GM21381 (cell line): ENCODE results near the gene TMEM59L.
A peak's percentile ranks its signal among the peaks of the same experiment; 100 is the strongest.
"Not testable (repeated sequence)": the region's sequence is repeated elsewhere in the genome, so short reads cannot be mapped to it uniquely, and the experiment has no call there.

Source experiments
- ATAC-seq: cut with Tn5 transposase; IDR thresholded peaks from one replicate; pipeline ENCODE4 v1.9.1; 2021; ENCODE audit warnings: mild to moderate bottlenecking, moderate library complexity; ENCODE audit not compliant: unreplicated experiment

TMEM59L gene

GRCh38 chr19:18612772-18613588, at the start of gene TMEM59L:
TMEM59L (plus strand) TSS chr19:18612870; CDS start chr19:18612959, 89 bp downstream.
- no peak for ATAC-seq

DNA sequence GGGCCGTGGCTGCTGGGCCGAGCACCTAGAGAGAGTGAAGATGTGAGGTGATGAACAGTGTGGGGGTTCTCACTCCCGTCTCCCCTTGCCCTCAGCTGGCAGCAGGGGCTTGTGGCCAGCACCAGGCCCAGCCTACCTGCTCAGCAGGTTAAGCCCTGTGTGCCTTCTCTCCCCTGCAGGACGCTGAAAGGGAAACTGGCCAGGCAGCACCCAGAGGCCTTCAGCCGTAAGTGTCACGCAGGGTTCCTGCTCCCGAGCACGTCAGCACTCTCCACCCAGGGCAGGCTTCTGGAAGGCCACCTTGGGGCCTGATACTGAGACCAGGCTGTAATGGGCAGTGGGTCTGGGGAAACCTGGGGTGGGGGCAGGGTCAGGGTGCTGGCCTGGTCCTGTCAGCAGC, 45.7 kb upstream of the TMEM59L start:
- no peak for ATAC-seq

GRCh38 chr19:18568367-18568766, 44.3 kb upstream of the TMEM59L start:
- no peak for ATAC-seq

DNA sequence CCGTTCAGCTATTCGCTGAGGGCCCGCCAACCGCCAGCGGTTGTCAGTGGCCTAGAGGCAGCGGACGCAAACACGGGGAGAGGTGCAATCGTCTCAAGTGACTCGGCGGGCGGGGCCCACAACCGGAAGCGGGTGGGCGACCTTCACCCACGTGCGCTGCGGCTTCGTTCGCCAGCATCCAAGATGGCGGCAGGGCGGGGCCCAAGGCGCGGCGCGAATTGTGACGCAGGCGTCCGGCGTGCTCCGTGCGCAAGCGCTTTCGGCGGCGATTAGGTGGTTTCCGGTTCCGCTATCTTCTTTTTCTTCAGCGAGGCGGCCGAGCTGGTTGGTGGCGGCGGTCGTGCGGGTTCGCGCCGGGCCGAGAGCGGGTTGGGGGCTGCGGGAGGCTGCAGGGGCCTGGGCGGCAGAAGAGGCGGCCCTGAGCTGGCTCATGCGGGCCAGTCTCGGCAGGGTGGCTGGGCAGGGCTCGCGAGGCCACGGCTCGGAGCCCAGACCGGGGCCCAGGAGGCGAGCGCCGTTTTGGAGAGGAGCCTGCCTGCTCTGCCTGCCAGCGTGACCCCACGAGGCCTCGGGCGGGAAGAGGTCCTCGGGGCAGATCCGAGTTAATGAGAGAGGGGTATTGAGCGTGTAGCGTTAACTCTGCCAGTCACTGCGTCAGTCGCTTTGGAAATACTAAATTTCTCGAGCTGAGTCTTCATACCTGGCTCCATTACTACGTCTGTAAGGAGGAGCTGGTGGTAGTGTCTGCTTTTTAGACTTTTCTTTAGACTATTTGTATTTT, 40.9 kb upstream of the TMEM59L start, which contains the start of gene UBA52:
UBA52 (plus strand) TSS at position 294 of the 781 bp plus-strand sequence. CDS start 1,444 bp downstream, outside the sequence.
- ATAC-seq, result peak; percentile 87

- no peak for ATAC-seq
Observed at GRCh38 chr19:18574691-18575291, 37.9 kb upstream of the TMEM59L start.

- ATAC-seq, result no peak
Observed at GRCh38 chr19:18576383-18576782, 36.3 kb upstream of the TMEM59L start.

- ATAC-seq, result no peak
Observed at GRCh38 chr19:18577365-18577914, 35.2 kb upstream of the TMEM59L start.

DNA sequence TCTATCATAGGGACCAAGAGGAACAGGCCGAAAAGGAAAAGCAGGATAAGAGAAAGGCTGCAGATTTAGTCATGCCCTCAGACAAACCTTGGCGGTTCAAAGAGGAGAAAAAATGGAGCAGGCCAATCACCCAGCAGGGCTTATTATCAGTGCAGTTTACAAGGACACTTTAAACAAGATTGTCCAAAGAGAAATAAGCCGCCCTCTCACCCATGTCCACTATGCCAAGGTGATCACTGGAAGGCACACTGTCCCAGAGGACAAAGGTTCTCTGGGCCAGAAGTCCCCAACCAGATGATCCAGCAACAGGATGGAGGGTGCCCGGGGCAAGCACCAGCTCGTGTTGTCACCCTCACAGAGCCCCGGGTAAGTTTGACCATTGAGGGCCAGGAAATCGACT, 32.4 kb upstream of the TMEM59L start:
- ATAC-seq, result no peak

DNA sequence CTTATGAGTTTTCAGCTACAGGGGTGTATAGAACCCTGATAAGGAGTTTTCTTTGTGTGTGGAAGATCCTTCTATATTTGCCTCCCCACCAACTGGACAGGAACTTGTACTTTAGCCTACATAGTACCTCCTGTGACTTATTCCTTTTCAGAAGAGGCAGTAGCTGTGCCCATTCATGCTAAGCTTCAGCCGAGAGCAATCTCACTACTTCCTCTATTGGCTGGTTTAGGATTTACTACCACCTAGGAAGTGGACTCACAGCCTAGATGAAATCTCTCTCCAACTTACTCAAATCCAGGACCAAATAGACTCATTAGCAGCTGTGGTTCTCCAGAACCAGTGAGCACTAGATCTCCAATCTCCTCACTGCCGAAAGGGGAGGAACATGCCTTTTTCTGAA, 26.4 kb upstream of the TMEM59L start:
- no peak for ATAC-seq

- ATAC-seq, result no peak
Observed at GRCh38 chr19:18587561-18587960, 25.1 kb upstream of the TMEM59L start.

- ATAC-seq, result peak; percentile 9
Observed at GRCh38 chr19:18587962-18588610, 24.6 kb upstream of the TMEM59L start.

DNA sequence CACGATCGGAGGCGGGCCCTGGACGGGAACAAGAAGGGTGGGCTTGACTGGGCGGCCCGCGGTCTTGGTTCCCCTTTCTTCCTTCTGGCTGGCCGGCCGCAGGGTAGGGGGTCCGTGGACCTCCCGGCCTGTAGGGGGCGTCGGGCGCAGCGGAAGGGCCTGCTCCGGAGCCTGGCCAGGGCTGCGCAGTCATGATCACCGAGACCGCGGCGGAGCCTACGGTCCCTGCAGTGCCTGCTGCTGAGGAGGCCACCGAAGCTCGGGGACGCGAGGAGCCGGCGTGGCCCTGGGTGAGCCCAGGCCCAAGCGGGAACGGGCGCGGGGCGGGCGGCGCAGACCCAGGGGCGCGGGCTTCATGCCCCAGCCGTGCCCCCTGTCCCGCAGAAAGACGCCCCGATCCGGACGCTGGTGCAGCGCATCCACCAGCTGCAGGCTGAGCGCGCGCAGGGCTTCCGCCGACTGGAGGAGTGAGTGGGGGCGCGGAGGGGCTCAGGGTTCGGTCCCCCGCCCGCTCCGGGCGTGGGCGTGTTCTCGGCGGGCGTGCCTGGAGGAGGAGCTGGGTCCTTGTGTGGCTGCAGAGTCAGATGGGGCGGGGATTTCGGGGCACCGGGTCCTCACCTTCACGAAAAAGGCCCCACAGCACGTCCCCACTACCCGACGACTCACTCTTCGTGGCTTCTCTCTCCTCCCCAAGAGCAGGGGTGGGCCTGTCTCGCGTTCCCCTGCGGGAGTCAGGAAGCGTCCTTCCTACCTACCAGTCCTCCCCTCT, 23.9 kb upstream of the TMEM59L start, which contains the start of gene REX1BD:
REX1BD (plus strand) TSS at position 188 of the 769 bp plus-strand sequence; CDS start at position 192, 4 bp downstream.
- peak; percentile 78 for ATAC-seq

DNA sequence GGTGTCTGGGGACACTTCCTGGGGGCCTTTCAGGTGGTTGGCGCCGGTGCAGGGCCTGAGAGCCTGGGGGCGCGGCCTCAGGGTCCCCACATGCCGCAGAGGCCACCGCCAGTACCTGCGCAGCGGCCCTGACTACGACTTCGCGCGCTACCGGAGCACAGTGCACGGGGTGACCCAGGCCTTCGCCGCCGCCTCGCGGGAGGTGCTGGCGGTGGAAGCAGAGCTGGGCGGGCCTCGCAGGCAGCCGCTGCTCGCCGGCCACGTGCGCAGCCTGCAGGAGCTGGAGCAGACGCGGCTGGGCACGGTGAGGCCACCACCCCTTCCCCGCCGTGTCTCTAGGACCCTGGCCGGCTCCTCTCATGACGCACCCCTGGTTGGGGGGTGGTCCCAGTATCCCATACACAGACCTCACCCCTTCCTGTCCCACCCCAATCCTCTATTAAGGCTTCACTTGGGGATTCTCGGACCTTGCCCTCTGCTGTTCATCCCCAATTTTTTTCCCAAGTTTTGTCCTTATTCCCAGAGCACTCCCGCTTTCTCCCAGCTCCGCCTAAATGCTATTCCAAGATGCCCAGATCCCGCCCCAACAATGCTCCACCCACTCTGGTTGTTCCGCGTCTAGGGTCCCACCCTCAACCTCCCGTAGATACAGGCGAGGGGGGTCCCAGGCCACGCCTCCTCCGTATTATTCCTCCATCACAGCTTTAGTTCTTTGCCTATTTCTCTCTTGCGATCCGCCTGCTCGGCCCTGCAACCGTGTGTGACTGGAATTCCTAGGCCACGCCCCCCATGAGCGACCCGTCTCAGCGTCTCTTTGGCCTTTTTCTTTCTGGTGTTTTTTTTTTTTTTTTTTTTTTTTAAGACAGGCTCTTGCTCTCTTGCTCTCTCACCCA, 23.0 kb upstream of the TMEM59L start:
- ATAC-seq, result peak; percentile 13

DNA sequence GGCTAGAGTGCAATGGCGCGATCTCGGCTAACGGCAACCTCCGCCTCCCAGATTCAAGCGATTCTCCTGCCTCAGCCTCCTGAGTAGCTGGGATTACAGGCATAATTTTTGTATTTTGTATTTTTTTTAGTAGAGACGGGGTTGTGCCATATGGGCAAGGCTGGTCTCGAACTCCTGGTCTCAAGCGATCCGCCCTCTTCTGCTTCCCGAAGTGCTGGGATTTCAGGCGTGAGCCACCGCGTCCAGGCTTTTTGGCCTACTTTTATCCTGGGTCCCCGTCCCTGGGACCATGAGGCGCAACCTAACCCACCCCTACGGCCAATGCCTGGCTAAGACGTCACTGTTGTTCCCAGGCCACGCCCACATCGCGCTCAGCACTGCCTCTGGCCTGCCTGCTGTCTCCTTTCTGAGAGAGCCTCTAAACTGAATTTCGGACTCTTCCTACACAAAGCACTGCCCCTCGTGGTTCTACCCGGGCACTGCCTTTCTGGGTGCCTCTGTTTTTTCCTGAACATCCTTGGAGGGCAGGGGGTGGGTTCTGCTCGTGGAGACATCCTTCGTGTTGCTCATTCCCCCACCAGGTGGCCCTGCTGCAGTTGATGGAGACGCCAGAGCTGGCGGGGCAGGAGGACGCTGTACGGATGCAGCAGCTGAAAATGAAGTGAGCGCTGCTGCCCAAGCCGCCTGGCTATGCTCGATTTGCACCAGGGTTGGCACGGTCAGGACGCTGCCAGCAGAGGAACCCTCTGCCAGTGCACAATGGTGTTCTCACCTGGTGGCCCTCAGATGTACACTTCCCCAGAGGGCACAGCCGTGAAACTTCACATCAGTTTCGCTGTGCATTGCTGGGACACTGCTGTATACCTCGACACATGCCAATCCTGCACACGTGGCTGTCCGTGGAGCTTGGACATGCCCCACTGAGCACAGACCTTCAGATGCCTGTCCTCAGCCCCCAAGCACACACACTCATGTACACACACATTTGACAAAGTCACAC, 22.1 kb upstream of the TMEM59L start:
- ATAC-seq, result no peak

DNA sequence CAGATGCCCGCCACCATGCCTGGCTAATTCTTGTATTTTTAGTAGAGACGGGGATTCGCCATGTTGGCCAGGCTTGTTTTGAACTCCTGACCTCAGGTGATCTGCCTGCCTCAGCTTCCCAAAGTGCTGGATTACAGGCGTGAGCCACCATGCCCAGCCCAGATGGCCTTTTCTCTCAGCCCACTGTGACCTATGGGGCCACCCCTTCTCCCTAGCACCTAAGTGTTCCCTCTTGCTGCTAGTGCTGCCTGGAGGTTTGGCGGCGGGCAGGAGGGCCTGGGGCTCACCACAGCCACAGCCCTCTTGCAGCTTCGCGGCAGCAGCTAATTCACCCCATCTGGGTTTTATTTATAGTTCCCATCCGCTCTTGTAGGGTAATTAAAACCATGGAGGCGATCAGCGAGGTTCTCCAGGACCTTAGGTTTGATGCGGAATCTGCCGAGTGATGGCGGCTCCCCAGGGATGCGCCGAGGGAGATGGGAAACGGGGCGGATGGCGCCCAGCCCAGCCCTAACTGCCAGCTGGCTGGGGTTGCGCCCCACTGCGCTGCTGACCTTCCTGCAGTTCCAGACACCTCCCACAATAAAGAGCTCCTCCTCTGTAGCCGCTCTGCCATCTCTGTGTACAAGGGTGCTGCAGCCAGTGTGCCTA, 20.8 kb upstream of the TMEM59L start:
- no peak for ATAC-seq

DNA sequence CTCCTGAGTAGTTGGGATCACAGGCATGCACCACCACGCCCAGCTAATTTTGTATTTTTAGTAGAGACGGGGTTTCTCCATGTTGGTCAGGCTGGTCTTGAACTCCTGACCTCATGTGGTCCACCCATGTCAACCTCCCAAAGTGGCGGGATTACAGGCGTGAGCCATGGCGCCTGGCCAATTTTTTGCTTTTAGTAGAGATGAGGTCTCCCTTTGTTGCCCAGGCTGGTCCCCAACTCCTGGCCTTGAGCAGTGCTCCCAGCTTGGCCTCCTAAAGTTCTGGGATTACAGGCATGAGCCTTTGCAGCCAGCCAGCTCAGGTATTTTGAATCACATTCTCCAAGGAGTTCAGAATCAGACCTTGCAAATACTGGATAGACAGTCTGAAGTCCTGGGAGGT, 19.9 kb upstream of the TMEM59L start:
- ATAC-seq, result not testable (repeated sequence)
